Subcutaneous preadipocyte (primary cell): ENCODE measurements around the gene PASD1. TPM values are rescaled to one million over a fixed set of nuclear protein-coding genes. Genes with fewer than 3 reads are reported as not detected.

Experiments used
- total RNA-seq: library from RNA; depleted of rRNA; stranded (reverse); fragments of >200 nt; gene quantifications from 2 replicates; pipeline ENCODE4 v1.2.3, GENCODE V29; 2012

PASD1 gene, protein sequence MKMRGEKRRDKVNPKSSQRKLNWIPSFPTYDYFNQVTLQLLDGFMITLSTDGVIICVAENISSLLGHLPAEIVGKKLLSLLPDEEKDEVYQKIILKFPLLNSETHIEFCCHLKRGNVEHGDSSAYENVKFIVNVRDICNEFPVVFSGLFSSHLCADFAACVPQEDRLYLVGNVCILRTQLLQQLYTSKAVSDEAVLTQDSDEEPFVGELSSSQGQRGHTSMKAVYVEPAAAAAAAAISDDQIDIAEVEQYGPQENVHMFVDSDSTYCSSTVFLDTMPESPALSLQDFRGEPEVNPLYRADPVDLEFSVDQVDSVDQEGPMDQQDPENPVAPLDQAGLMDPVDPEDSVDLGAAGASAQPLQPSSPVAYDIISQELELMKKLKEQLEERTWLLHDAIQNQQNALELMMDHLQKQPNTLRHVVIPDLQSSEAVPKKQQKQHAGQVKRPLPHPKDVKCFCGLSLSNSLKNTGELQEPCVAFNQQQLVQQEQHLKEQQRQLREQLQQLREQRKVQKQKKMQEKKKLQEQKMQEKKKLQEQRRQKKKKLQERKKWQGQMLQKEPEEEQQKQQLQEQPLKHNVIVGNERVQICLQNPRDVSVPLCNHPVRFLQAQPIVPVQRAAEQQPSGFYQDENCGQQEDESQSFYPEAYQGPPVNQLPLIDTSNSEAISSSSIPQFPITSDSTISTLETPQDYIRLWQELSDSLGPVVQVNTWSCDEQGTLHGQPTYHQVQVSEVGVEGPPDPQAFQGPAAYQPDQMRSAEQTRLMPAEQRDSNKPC
- total RNA-seq: not detected in 2 replicates

DNA sequence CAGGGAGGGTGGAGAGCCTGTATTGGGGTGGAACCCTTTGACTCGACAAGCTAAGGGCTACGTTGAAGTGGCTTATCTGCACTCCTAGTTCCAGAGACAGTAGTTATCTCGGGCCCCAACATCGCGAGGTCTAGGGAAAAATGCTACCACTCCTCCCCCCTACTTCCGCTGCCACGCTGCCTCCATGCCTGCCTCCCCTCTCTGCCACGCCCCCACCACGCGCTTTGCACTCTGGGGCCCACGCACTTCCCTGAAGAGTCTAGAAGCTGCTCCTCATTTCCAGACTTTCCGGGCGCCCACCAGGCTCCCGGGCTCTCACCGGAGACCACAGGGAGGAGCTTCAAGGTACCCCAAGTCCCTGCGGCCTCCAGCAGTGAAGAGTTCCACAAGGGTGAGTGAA, at the start of gene PASD1:
Gene PASD1, plus strand, starts transcription at position 227 of the 400 bp plus-strand sequence. CDS start 37,879 bp downstream, outside the sequence.

DNA sequence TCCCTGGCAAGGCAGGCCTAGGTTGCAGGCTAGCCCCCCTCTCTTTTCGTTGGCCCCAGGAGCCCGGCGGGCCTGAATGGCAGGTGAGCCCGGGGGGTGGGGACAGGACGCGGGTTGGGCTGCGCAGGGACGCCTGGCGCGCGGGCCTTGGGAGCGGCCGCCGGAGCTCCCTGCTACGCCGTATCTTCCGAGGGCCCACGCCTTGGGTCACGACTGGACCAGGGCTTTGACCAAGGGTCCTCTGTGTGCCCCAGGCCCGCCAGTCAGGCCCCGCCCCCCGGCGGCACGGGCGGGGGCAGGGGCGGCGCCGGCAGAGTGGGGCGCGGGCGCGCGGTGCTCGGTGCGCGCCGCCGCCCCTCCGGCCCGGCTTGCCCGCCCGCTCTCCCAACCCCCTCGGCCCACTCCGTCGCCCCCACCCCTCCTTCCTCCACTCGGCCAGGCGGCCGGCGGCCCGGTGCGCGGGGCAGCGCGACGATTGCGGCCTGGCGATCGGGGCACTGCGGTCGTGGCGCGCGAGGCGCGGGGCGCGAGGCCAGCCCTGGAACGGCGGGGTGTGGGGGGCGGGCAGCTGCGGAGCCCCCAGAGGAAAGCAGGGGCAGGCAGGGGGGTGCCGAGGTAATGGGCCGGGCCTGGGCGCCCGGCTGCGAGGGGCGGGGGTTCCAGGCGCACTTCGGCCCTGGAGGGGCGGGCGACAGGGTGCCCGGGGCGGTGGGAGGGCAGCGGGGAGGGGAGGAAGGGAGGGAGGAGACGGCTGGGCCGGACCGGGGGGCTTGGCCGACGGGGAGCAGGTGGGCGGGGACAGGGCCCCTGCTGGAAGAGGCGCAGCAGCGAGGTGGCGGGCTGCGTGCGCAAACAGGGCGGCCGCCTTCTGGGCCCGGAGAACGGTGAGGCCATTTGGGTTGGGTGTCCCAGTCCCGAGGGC, 131.4 kb downstream of the PASD1 start, which contains the start of gene PRRG3:
Gene PRRG3, plus strand, starts transcription at position 798 of the 922 bp plus-strand sequence. CDS start 3,357 bp downstream, outside the sequence.

DNA sequence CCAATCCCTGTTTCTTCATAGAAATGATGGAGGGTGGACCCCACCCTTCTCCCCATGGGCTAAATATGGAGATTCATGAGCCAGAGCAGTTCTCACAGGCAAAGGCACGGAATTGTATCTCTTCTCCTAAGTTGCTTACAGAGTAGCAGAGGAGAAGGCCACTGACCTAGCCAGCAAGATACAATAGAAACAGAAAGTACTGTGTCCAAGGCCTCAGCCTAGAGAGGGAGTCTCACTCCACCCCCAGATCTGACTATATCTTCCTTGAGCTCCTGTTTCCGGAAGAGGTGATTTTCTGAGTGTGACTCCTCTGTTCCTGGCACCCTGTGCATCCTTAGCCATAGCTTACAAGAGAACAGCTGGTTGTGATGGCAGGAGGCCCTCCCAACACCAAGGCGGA, 152.3 kb downstream of the PASD1 start, which contains the start of gene FATE1:
Gene FATE1, plus strand, starts transcription at position 284 of the 400 bp plus-strand sequence. Its CDS starts 85 bp downstream, at position 369.

Other genes with a start within 250 kb of the PASD1 start
- gene VMA21, start 166.5 kb upstream of the PASD1 start, total RNA-seq: 63.2 and 85.4 TPM in 2 replicates
- under 0.01 and 0.73 TPM in 2 replicates for gene PRRG3, start 131.8 kb downstream of the PASD1 start, total RNA-seq
- not detected in 2 replicates for gene FATE1, start 152.4 kb downstream of the PASD1 start, total RNA-seq
- gene CNGA2, start 171.1 kb downstream of the PASD1 start, total RNA-seq: not detected in 2 replicates